ENCODE measurements around the gene MALT1.
"Not testable (repeated sequence)": the region's sequence is repeated elsewhere in the genome, so short reads cannot be mapped to it uniquely, and the experiment has no call there.

The MALT1 gene

DNA sequence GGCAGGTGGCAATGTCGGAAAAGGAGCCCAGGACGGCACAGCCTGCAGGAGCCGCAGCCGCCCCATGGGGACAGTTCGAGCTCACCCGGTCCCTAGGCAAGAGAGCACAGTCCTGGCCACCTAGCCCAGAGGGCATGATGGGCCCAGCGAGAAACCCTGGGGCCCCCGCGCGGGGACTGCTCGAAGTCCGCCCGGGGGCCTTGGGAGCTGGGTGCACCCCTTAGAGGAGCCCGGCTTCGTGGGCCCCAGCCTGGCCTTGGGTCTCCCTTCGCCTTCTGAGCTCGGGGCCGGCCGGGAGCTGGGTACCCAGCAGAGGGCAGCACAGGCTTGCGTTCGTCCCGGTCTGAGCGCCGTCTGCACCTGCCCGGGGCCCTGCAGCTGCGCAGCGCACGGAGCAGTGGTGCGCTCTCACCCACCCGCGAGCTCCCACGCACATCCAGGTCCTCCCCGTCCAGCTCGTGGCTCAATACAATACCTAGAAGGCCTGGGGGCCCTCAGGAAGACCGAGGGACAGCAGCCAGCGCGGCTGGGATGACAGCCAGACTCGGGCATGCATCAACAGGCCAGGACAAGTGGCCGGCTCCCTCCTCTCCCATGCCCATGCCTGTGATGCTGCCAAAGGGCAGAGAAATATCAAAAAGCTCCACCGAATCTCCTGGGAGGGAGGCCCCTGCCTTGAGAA is 97.2 kb downstream of the MALT1 start:
- H3K27me3 ChIP-seq (ENCODE audit: low read depth) = peaks cover 4% of the 10 kb centered on the region; the same call in 1 of the 2 replicates
- DNase-seq (ENCODE audit: low spot score in 2 of 2) = peak; percentile 76 to 87
- H3K4me3 ChIP-seq = 0 out of 2 replicates have a peak overlapping the region, but pooled peaks have one; percentile 10
- H3K4me1 ChIP-seq = peaks cover 6% of the 10 kb centered on the region
- H3K9me3 ChIP-seq = no peaks in the 10 kb centered on the region
- H3K36me3 ChIP-seq (replicated peaks) = no peaks in the 10 kb centered on the region
- in situ Hi-C loops (cut with MboI; ENCODE audit: low sequenced_read_pairs) = no loop called here

DNA sequence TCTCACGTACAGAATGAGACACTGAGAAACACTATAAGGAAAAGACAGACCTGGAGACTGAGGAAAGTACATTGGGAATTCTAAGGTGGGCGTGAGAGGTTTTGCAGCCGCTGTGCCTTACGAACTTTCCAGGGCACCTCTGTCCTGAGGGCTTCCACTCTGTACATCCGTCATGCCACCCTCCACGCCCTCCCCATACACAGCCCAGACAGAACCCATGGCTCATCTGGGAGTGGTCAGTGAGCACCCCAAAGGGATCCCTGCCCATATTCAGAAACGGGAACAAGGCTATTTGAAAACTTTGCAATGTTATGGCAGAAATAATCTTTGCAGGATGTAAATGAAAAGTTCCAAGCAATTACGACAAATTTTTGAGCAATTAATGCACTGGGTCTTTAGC is 98.1 kb downstream of the MALT1 start:
- Histone ChIP-seq H3K27me3 (ENCODE audit: low read depth) (peaks cover 4% of the 10 kb centered on the region; the same call in 1 of the 2 replicates), H3K4me3 (no peak overlapping the region), H3K4me1 (peaks cover 6% of the 10 kb centered on the region), H3K9me3 (no peaks in the 10 kb centered on the region), H3K36me3 (replicated peaks) (no peaks in the 10 kb centered on the region)
- in situ Hi-C loops (cut with MboI; ENCODE audit: low sequenced_read_pairs) = no loop called here
- DNase-seq (ENCODE audit: low spot score in 2 of 2) = no peak

- no peak overlapping the region for H3K4me3 ChIP-seq
- no peaks in the 10 kb centered on the region for H3K27me3 ChIP-seq (ENCODE audit: low read depth)
- peaks cover 6% of the 10 kb centered on the region for H3K4me1 ChIP-seq
- H3K36me3 ChIP-seq (replicated peaks) = no peaks in the 10 kb centered on the region
- in situ Hi-C loops (cut with MboI; ENCODE audit: low sequenced_read_pairs) = no loop called here
- H3K9me3 ChIP-seq = no peaks in the 10 kb centered on the region
- DNase-seq (ENCODE audit: low spot score in 2 of 2) = no peak
Observed at GRCh38 chr18:58770601-58771000, 99.3 kb downstream of the MALT1 start.

- Histone ChIP-seq H3K4me3 (no peak overlapping the region), H3K27me3 (ENCODE audit: low read depth) (no peaks in the 10 kb centered on the region), H3K4me1 (peaks cover 6% of the 10 kb centered on the region), H3K36me3 (replicated peaks) (no peaks in the 10 kb centered on the region), H3K9me3 (no peaks in the 10 kb centered on the region)
- in situ Hi-C loops (cut with MboI; ENCODE audit: low sequenced_read_pairs) = no loop called here
- no peak for DNase-seq (ENCODE audit: low spot score in 2 of 2)
Observed at GRCh38 chr18:58772161-58772560, 100.9 kb downstream of the MALT1 start.

GRCh38 chr18:58776084-58776483 is 104.8 kb downstream of the MALT1 start:
- no peaks in the 10 kb centered on the region for H3K27me3 ChIP-seq (ENCODE audit: low read depth)
- H3K36me3 ChIP-seq (replicated peaks) = no peaks in the 10 kb centered on the region
- H3K9me3 ChIP-seq = no peaks in the 10 kb centered on the region
- in situ Hi-C loops (cut with MboI; ENCODE audit: low sequenced_read_pairs) = no loop called here
- DNase-seq (ENCODE audit: low spot score in 2 of 2) = no peak
- H3K4me3 ChIP-seq = no peak overlapping the region
- H3K4me1 ChIP-seq = no peaks in the 10 kb centered on the region

DNA sequence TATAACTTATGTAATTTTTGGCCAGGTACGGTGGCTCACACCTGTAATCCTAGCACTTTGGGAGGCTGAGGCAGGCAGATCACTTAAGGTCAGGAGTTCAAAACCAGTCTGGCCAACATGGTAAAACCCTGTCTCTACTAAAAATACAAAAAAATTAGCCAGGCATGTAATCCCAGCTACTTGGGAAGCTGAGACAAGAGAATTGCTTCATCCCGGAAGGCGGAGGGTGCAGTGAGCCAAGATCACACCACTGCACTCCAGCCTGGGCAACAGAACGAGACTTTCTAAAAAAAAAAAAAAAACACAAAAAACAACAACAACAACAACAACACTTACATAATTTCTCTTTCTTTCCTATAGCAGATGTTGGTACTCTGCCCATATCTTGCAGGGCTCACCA is 105.3 kb downstream of the MALT1 start:
- H3K4me3 ChIP-seq; H3K27me3 ChIP-seq (ENCODE audit: low read depth); H3K9me3 ChIP-seq; H3K4me1 ChIP-seq; DNase-seq (ENCODE audit: low spot score in 2 of 2); H3K36me3 ChIP-seq (replicated peaks); in situ Hi-C loops (cut with MboI; ENCODE audit: low sequenced_read_pairs): not testable (repeated sequence)

DNA sequence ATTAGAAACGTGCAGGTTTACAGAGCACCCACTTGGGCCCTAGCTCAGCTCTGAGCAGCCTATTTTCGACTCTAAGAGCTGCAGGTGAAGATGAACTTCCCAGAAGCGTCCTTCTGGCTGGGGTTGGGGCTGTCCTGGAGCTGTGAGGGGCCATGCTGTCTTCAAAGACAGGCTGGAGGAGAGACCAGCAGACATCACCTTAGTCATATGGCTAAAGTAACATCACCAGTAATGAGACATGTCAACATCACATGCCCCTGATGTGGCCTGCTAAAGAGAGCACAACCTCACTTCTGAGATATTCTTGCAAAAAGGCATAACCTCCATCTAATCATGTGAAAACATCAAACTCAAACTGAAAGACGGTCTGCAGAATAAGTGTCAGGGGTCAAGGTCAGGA is 106.2 kb downstream of the MALT1 start:
- no peaks in the 10 kb centered on the region for H3K9me3 ChIP-seq
- in situ Hi-C loops (cut with MboI; ENCODE audit: low sequenced_read_pairs) = no loop called here
- DNase-seq (ENCODE audit: low spot score in 2 of 2) = no peak
- H3K4me1 ChIP-seq = no peaks in the 10 kb centered on the region
- no peak overlapping the region for H3K4me3 ChIP-seq
- no peaks in the 10 kb centered on the region for H3K36me3 ChIP-seq (replicated peaks)
- H3K27me3 ChIP-seq (ENCODE audit: low read depth) = no peaks in the 10 kb centered on the region

- Histone ChIP-seq H3K4me3 (no peak overlapping the region), H3K27me3 (ENCODE audit: low read depth) (no peaks in the 10 kb centered on the region), H3K36me3 (replicated peaks) (no peaks in the 10 kb centered on the region), H3K4me1 (peaks cover under 1% of the 10 kb centered on the region; the same call in 1 of the 2 replicates), H3K9me3 (no peaks in the 10 kb centered on the region)
- no peak for DNase-seq (ENCODE audit: low spot score in 2 of 2)
- in situ Hi-C loops (cut with MboI; ENCODE audit: low sequenced_read_pairs) = no loop called here
Observed at GRCh38 chr18:58779529-58779928, 108.3 kb downstream of the MALT1 start.

GRCh38 chr18:58780045-58780444 is 108.8 kb downstream of the MALT1 start:
- Histone ChIP-seq H3K27me3 (ENCODE audit: low read depth) (no peaks in the 10 kb centered on the region), H3K4me3 (no peak overlapping the region), H3K4me1 (peaks cover 6% of the 10 kb centered on the region), H3K36me3 (replicated peaks) (no peaks in the 10 kb centered on the region), H3K9me3 (no peaks in the 10 kb centered on the region)
- in situ Hi-C loops (cut with MboI; ENCODE audit: low sequenced_read_pairs) = no loop called here
- DNase-seq (ENCODE audit: low spot score in 2 of 2) = no peak

DNA sequence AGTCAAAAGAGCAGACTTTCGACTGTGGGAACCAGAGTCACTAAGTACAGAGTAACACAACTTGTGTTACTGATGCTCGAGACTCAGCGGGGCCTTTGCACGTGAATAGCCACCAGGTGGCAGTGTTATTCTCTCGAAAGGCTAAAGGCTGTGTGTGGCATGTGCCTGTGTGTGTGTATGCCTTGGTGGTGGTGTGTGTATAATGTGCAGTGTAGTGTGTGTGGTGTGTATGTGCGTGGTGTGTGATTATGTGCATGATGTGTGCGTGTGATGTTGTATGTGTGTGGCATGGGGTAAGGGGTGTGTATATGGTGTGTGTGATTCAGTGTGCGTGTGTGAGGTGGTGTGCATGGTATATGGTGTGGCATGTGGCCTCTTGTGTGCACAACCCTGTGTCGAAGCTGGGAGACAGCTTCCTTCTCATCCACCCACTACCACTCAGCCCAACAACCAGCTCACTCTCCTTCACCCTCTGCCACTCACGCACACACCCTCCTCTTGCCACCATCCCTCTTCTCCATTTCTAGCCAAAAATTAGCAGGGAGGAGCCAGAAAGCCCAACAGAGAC is 110.4 kb downstream of the MALT1 start:
- Histone ChIP-seq H3K36me3 (replicated peaks) (no peaks in the 10 kb centered on the region), H3K4me1 (peaks cover 10% of the 10 kb centered on the region), H3K4me3 (no peak overlapping the region), H3K27me3 (ENCODE audit: low read depth) (no peaks in the 10 kb centered on the region), H3K9me3 (no peaks in the 10 kb centered on the region)
- DNase-seq (ENCODE audit: low spot score in 2 of 2) = peak; percentile 78 to 84
- in situ Hi-C loops (cut with MboI; ENCODE audit: low sequenced_read_pairs) = no loop called here

GRCh38 chr18:58784601-58785137 is 113.4 kb downstream of the MALT1 start:
- H3K9me3 ChIP-seq = no peaks in the 10 kb centered on the region
- in situ Hi-C loops (cut with MboI; ENCODE audit: low sequenced_read_pairs) = loop anchor here (5.0 kb wide), 1 partner anchor 283 kb away; no protein-coding TSS in a partner anchor

DNA sequence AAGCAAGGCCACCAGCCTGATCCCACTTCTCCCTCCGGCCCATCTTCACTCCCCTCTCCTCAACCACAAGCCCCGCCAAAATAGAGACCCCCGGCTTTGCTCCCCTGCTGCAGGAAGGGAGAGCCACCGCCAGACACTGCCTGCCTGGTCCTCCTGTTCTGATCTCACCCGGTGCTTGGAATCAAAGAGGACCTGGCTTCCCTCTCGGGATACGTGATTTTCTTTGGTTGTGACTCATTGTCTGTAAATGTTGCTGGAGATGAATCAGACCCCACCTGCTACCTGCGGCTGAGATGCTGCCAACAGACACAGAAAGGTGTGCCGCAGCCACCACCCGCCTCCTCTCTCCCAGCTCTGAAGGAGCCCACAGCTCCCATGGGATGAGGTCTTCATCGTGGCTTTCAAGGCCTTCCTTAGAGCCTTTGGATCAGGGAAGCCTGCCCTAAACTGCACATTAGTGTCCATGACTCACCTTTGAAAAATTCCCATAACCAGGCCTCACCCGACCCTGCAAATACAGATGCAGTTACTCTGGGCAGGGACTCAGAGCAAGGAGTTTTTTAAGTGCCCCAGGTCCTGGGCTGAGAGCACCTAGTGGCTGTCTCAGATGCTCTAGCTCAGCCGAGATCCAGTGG is 114.0 kb downstream of the MALT1 start:
- Histone ChIP-seq H3K9me3 (no peaks in the 10 kb centered on the region), H3K27me3 (ENCODE audit: low read depth) (no peaks in the 10 kb centered on the region), H3K36me3 (replicated peaks) (no peaks in the 10 kb centered on the region), H3K4me3 (no peak overlapping the region), H3K4me1 (peaks cover 25% of the 10 kb centered on the region)
- in situ Hi-C loops (cut with MboI; ENCODE audit: low sequenced_read_pairs) = loop anchor here (5.0 kb wide), 1 partner anchor 282 kb away; no protein-coding TSS in a partner anchor
- DNase-seq (ENCODE audit: low spot score in 2 of 2) = no peak

More at GRCh38 chr18:58784601-58785137, 113.4 kb downstream of the MALT1 start:
- DNase-seq (ENCODE audit: low spot score in 2 of 2) = peak in 1 of 2 experiments; percentile 41
- no peaks in the 10 kb centered on the region for H3K36me3 ChIP-seq (replicated peaks)
- no peak overlapping the region for H3K4me3 ChIP-seq
- no peaks in the 10 kb centered on the region for H3K27me3 ChIP-seq (ENCODE audit: low read depth)
- peaks cover 21% of the 10 kb centered on the region for H3K4me1 ChIP-seq

GRCh38 chr18:58785870-58786269 is 114.6 kb downstream of the MALT1 start:
- Histone ChIP-seq H3K4me1 (peaks cover 25% of the 10 kb centered on the region), H3K27me3 (ENCODE audit: low read depth) (no peaks in the 10 kb centered on the region), H3K9me3 (no peaks in the 10 kb centered on the region), H3K36me3 (replicated peaks) (no peaks in the 10 kb centered on the region), H3K4me3 (no peak overlapping the region)
- in situ Hi-C loops (cut with MboI; ENCODE audit: low sequenced_read_pairs) = loop anchor here (5.0 kb wide), 1 partner anchor 281 kb away; no protein-coding TSS in a partner anchor
- DNase-seq (ENCODE audit: low spot score in 2 of 2) = no peak
